Cardiac muscle cell (in vitro differentiated cells and primary cell): ENCODE results near the gene HOTAIR. TPM values are rescaled to one million over a fixed set of nuclear protein-coding genes. Genes with fewer than 3 reads are reported as not detected.

Experiments
- DNase-seq, 2 donors: peaks; one replicate each; pipeline versions ENCODE4 v3.0.0 to v3.0.0-alpha.2; 2010 to 2017; ENCODE audit warnings: low read depth in 1 of 2, low spot score in 1 of 2
- H3K27ac ChIP-seq: fragments of 200-600 bp; sonication (generic); 2 replicates; pipeline ENCODE4 v1.5.1; 2016
- H3K27me3 ChIP-seq: fragments of 200-600 bp; sonication (generic); 2 replicates; pipeline ENCODE4 v1.6.0; 2016; ENCODE audit warnings: control low read depth
- H3K36me3 ChIP-seq: fragments of 200-600 bp; sonication (generic); 2 replicates; pipeline ENCODE4 v1.5.1; 2016; ENCODE audit warnings: control low read depth
- H3K4me1 ChIP-seq: fragments of 200-600 bp; sonication (generic); 2 replicates; pipeline ENCODE4 v1.8.1; 2017; ENCODE audit warnings: low read depth, mild to moderate bottlenecking, mixed run types
- H3K4me3 ChIP-seq: fragments of 200-600 bp; sonication (generic); 2 replicates; pipeline ENCODE4 v1.5.1; 2016; ENCODE audit warnings: mild to moderate bottlenecking
- H3K9me3 ChIP-seq: fragments of 200-600 bp; sonication (generic); 2 replicates; pipeline ENCODE4 v1.5.1; 2017; ENCODE audit warnings: low read depth, mild to moderate bottlenecking, control low read depth
- polyA plus RNA-seq: library from polyadenylated mRNA; unstranded; fragments of >200 nt; fragmentation: Nextera tagmentation; extraction: Ambion mirVana; gene quantifications from 2 replicates; pipeline ENCODE4 v1.2.1, GENCODE V29; 2016
- total RNA-seq: library from RNA; depleted of rRNA; stranded (reverse); fragments of >200 nt; gene quantifications from 2 replicates; pipeline ENCODE4 v1.2.3, GENCODE V29; 2016
- TF ChIP-seq, protein P1 (sequence below): IDR thresholded peaks from 2 replicates; pipeline ENCODE4 v1.5.1; 2012; ENCODE audit warnings: low read depth, mild to moderate bottlenecking, low read length

The HOTAIR gene
- total and polyA plus RNA-seq, 2 experiments from 2014 or later, result not detected

DNA sequence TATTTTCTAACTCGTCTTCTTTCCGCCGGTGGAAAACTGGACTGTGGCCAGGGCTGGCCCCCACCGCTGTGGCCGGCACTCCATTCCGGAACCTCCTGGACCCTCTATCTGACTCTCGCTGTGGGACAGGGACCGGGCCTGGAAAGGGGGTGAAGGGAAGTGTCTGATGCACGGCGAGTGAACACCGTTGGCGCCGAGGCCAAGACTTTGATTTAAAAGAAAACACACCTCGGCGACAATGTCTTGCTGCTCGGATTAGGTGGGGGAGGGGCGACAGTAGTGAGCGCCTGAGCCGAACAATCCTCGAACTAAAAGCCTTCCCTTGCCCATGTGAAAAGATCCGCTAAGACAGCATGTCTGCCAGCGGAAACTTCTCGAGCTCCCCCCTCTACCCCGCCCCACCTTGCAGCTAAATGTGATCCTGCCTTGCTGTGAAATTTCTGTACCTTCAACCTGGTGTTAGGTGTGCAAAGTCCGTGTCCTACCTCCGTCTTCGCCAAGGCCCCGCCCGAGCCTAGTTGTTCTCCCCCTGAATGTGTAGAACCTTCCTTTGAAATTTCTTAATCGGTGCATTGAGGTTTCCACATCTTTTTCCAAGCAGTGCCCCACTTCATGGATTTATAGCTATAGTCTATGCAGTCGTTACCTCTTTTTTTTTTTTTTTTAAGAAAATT is 862 bp upstream of the HOTAIR start:
- no peak for DNase-seq
- TF ChIP-seq, protein P1, sequence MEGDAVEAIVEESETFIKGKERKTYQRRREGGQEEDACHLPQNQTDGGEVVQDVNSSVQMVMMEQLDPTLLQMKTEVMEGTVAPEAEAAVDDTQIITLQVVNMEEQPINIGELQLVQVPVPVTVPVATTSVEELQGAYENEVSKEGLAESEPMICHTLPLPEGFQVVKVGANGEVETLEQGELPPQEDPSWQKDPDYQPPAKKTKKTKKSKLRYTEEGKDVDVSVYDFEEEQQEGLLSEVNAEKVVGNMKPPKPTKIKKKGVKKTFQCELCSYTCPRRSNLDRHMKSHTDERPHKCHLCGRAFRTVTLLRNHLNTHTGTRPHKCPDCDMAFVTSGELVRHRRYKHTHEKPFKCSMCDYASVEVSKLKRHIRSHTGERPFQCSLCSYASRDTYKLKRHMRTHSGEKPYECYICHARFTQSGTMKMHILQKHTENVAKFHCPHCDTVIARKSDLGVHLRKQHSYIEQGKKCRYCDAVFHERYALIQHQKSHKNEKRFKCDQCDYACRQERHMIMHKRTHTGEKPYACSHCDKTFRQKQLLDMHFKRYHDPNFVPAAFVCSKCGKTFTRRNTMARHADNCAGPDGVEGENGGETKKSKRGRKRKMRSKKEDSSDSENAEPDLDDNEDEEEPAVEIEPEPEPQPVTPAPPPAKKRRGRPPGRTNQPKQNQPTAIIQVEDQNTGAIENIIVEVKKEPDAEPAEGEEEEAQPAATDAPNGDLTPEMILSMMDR, result no peak
- Histone ChIP-seq H3K4me3 (no peak overlapping the region), H3K9me3 (no peaks in the 10 kb centered on the region), H3K4me1 (peaks cover 4% of the 10 kb centered on the region), H3K27me3 (peaks cover 100% of the 10 kb centered on the region), H3K27ac (no peak overlapping the region), H3K36me3 (no peaks in the 10 kb centered on the region)

DNA sequence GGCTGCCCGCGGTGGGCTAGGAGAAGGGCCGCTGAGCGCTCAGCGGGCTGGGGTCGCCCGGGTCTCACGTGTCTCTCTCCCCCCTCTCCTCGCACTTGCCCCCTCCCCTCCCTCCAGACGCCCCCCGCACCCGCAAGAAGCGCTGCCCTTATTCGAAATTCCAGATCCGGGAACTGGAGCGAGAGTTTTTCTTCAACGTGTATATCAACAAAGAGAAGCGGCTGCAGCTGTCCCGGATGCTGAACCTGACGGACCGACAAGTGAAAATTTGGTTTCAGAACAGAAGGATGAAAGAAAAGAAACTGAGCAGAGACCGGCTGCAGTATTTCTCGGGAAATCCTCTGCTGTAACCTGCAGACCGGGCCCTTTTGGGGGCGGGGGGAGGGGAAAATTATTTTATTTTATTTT is 314 bp upstream of the HOTAIR start:
- Histone ChIP-seq H3K9me3 (no peaks in the 10 kb centered on the region), H3K27ac (no peak overlapping the region), H3K36me3 (no peaks in the 10 kb centered on the region), H3K4me1 (peaks cover 4% of the 10 kb centered on the region), H3K4me3 (no peak overlapping the region), H3K27me3 (peaks cover 100% of the 10 kb centered on the region)
- TF ChIP-seq, protein P1, result no peak
- no peak for DNase-seq

DNA sequence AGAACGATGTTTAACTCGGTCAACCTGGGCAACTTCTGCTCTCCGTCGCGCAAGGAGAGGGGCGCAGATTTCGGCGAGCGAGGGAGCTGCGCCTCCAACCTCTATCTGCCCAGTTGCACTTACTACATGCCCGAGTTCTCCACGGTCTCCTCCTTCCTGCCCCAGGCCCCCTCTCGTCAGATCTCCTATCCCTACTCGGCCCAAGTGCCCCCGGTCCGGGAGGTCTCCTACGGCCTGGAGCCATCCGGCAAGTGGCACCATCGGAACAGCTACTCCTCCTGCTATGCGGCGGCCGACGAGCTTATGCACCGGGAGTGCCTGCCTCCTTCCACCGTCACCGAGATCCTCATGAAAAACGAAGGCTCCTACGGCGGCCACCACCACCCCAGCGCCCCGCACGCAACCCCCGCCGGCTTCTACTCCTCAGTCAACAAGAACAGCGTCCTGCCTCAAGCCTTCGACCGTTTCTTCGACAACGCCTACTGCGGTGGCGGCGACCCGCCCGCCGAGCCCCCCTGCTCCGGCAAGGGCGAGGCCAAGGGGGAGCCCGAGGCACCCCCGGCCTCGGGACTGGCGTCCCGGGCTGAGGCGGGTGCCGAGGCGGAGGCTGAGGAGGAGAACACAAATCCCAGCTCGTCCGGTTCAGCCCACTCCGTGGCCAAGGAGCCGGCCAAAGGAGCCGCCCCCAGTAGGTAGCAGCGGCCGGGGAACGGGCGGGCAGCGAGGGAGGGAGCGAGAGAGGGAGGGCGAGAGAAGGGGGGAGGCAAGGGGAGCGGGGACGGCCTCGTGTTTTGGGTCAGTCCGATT is 1.3 kb downstream of the HOTAIR start:
- peaks cover 4% of the 10 kb centered on the region for H3K4me1 ChIP-seq

DNA sequence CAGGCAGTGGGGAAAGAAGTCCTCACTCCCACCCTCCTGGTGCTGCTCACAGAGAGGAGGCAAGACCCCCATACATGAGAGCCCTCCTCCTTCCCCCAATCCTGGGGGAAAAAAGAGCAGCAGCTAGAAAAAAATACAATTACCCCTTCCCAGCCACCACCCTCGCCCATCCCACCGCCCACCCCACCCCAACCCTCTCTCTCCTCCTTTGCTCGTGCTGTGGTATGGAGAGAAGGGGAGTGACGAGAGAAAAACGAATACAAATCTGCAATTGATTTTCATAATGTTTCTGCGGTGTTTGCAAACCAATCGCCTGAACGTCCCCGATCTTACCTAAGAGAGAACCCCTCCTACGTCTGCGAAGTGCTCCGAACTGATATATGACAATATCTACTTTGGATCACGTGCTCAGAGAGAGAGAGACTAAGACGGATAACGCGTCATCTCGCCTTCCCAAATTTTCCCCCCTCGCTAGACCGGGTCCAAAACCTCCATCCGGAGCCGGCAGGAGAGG is 2.0 kb downstream of the HOTAIR start, which contains the start of gene HOXC11:
HOXC11 (plus strand) TSS at position 405 of the 514 bp plus-strand sequence. CDS start 116 bp downstream, outside the sequence.
- Histone ChIP-seq H3K27me3 (peaks cover 100% of the 10 kb centered on the region), H3K27ac (no peak within 1 kb of the TSS), H3K36me3 (no peaks in the 10 kb centered on the region), H3K4me3 (no peak within 1 kb of the TSS), H3K4me1 (peaks cover 4% of the 10 kb centered on the region), H3K9me3 (no peaks in the 10 kb centered on the region)
- DNase-seq, result no peak
- TF ChIP-seq, protein P1, result no peak

More for the DNA sequence above, 1.3 kb downstream of the HOTAIR start:
- Histone ChIP-seq H3K4me3 (no peak overlapping the region), H3K27me3 (peaks cover 100% of the 10 kb centered on the region), H3K9me3 (no peaks in the 10 kb centered on the region), H3K36me3 (no peaks in the 10 kb centered on the region), H3K27ac (no peak overlapping the region)
- TF ChIP-seq, protein P1, result no peak
- no peak for DNase-seq

DNA sequence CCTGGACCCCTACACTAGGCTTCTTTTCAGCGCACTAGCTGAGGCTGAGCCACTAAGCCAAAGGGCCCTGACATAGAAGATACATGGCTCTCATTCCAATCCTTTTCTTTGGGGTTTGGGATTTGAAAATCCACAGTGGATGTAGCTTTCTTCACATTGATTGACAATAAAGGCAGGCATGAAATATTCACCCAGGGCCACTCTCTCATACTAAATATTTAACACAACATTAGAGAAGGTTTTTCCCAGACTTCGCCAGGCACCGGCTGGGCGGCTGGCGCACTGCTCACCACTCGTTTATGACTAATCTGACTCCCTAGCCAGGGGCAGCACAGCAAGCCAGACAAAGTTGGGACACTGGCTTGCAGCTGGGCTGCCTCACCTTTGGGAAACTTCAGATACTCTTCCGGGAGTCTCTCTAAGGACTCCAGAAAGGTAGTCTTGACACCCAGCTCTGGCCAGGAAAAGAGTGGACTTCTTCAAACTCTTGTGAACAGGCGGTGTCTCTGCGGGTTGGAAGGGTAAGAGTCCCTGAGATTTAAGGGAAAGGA is 2.5 kb downstream of the HOTAIR start:
- no peak overlapping the region for H3K4me3 ChIP-seq

More for the DNA sequence above, 2.5 kb downstream of the HOTAIR start:
- no peaks in the 10 kb centered on the region for H3K9me3 ChIP-seq
- peaks cover 4% of the 10 kb centered on the region for H3K4me1 ChIP-seq
- no peak for DNase-seq
- no peaks in the 10 kb centered on the region for H3K36me3 ChIP-seq
- peaks cover 100% of the 10 kb centered on the region for H3K27me3 ChIP-seq
- TF ChIP-seq, protein P1, result no peak
- H3K27ac ChIP-seq, result no peak overlapping the region
